Sigmoid colon (tissue), 7 donors: ENCODE measurements around the gene LRCH2. TPM values are rescaled to one million over a fixed set of nuclear protein-coding genes. Genes with fewer than 3 reads are reported as not detected.

Source experiments
- DNase-seq: peaks from one replicate; pipeline ENCODE4 v3.0.0-alpha.2; 2019
- H3K27ac ChIP-seq, 4 donors: fragments of 200-600 bp; sonication (generic); one replicate each; pipeline ENCODE4 v1.5.1; 2016 to 2019; ENCODE audit warnings: mild to moderate bottlenecking in 1 of 4
- H3K27me3 ChIP-seq, 3 donors: fragments of 200-600 bp; sonication (generic); one replicate each; pipeline ENCODE4 v1.5.1; 2019; ENCODE audit warnings: mild to moderate bottlenecking in 1 of 3
- H3K36me3 ChIP-seq, 4 donors: fragments of 200-600 bp; sonication (generic); one replicate each; pipeline ENCODE4 v1.5.1; 2016 to 2019
- H3K4me1 ChIP-seq, 4 donors: fragments of 200-600 bp; sonication (generic); one replicate each; pipeline ENCODE4 v1.5.1; 2017 to 2019
- H3K4me3 ChIP-seq, 4 donors: fragments of 200-600 bp; sonication (generic); one replicate each; pipeline ENCODE4 v1.5.1; 2017 to 2019; ENCODE audit warnings: mild to moderate bottlenecking in 2 of 4, moderate library complexity in 1 of 4
- H3K9me3 ChIP-seq, 4 donors: fragments of 200-600 bp in 3 of 4; sonication (generic) in 3 of 4; one replicate each; pipeline versions ENCODE4 v1.5.1 to v1.6.1; 2013 to 2019
- CTCF ChIP-seq, 4 experiments: fragments of 450-650 bp in 3 of 4; fragments of 200-600 bp in 1 of 4; IDR thresholded peaks; one replicate each; pipeline ENCODE4 v1.5.1; 2016 to 2019; ENCODE audit warnings: antibody characterized with exemption in 4 of 4, mild to moderate bottlenecking in 3 of 4, moderate library complexity in 2 of 4
- EP300 ChIP-seq, 4 donors: sonication (generic); formaldehyde crosslinking; IDR thresholded peaks; one replicate each; pipeline ENCODE4 v1.6.1; 2017; ENCODE audit warnings: antibody characterized with exemption in 4 of 4
- POLR2A ChIP-seq, 2 donors: fragments of 450-650 bp; IDR thresholded peaks; one replicate each; pipeline ENCODE4 v1.6.1; 2016; ENCODE audit warnings: antibody characterized with exemption in 2 of 2, mild to moderate bottlenecking in 2 of 2, moderate library complexity in 2 of 2
- POLR2AphosphoS5 ChIP-seq, 4 donors: sonication (generic); formaldehyde crosslinking; IDR thresholded peaks; one replicate each; pipeline ENCODE4 v1.6.1; 2017; ENCODE audit warnings: antibody characterized with exemption in 4 of 4
- WGBS, 2 donors: extraction: QIAGEN DNeasy Blood & Tissue Kit; methylation state at CpG; one replicate each; pipeline ENCODE4 v1.1.7; 2013; 5-methylcytosine and 5-hydroxymethylcytosine counted together
- intact Hi-C: fragments of 100-400 bp; cut with DNase I; formaldehyde crosslinking; loops from one replicate; pipeline ENCODE4 v1.15.1; 2023
- polyA plus RNA-seq, 3 donors: library from polyadenylated mRNA; stranded (reverse); fragments of 200-250 nt; gene quantifications; one replicate each; pipeline ENCODE4 v1.2.3, GENCODE V29; 2013
- total RNA-seq, 4 donors: library from RNA; depleted of rRNA; stranded (reverse); fragments of >200 nt; gene quantifications; one replicate each; pipeline ENCODE4 v1.1.0, GENCODE V29; 2016
- donor health status: healthy with polysubstance abuse.
- donor health status: Bipolar disorder and iron deficiency.
- donor health status: healthy.

Gene LRCH2
- total and polyA plus RNA-seq, 7 donors: 0.23 to 48.2 (median 31.9) TPM

- Histone ChIP-seq H3K27ac (no peak overlapping the region), H3K36me3 (no peaks in the 10 kb centered on the region), H3K27me3 (no peaks in the 10 kb centered on the region), H3K4me3 (no peak overlapping the region), H3K9me3 (no peaks in the 10 kb centered on the region), H3K4me1 (peaks cover 0 to 17% (median 5%) of the 10 kb centered on the region in 4 donors)
- no peak for DNase-seq
- intact Hi-C loops: no loop called here
- 95 to 96% methylated on average over 64 of the region's 64 CpGs for WGBS, 2 donors
- no peak for TF ChIP-seq POLR2A (IDR thresholded peaks at IDR 0.05)
- TF ChIP-seq POLR2AphosphoS5 (IDR thresholded peaks at IDR 0.05): no peak
- no peak for TF ChIP-seq EP300 (IDR thresholded peaks at IDR 0.05)
- TF ChIP-seq CTCF (IDR thresholded peaks at IDR 0.05): no peak
Observed at GRCh38 chrX:115190636-115191489, 43.0 kb downstream of the LRCH2 start.

- peak; percentile 63 for DNase-seq
- H3K36me3 ChIP-seq: no peaks in the 10 kb centered on the region
- intact Hi-C loops: no loop called here
- H3K27me3 ChIP-seq: no peaks in the 10 kb centered on the region
- 94 to 97% methylated on average over 76 of the region's 76 CpGs for WGBS, 2 donors
- H3K4me3 ChIP-seq: no peak overlapping the region
- peaks cover 0 to 11% (median 2%) of the 10 kb centered on the region in 4 donors for H3K4me1 ChIP-seq
- no peaks in the 10 kb centered on the region for H3K9me3 ChIP-seq
- no peak overlapping the region for H3K27ac ChIP-seq
- TF ChIP-seq POLR2AphosphoS5 (IDR thresholded peaks at IDR 0.05) (no peak), EP300 (IDR thresholded peaks at IDR 0.05) (no peak), CTCF (IDR thresholded peaks at IDR 0.05) (no peak), POLR2A (IDR thresholded peaks at IDR 0.05) (no peak)
Observed at GRCh38 chrX:115189646-115190635, 44.0 kb downstream of the LRCH2 start.

- H3K9me3 ChIP-seq: no peaks in the 10 kb centered on the region
- no peak within 1 kb of the TSS for H3K4me3 ChIP-seq
- intact Hi-C loops: no loop called here
- TF ChIP-seq POLR2A (IDR thresholded peaks at IDR 0.05): no peak
- H3K36me3 ChIP-seq: no peaks in the 10 kb centered on the region
- no peak within 1 kb of the TSS for H3K27ac ChIP-seq
- H3K27me3 ChIP-seq: no peaks in the 10 kb centered on the region
- peaks cover 0 to 11% (median 2%) of the 10 kb centered on the region in 4 donors for H3K4me1 ChIP-seq
- 97 to 98% methylated on average over 16 of the region's 16 CpGs for WGBS, 2 donors
- DNase-seq: no peak
Observed at GRCh38 chrX:115189110-115189509, 44.8 kb downstream of the LRCH2 start, which contains the start of gene RBMXL3. Gene RBMXL3, plus strand, starts transcription at chrX:115189410. Its CDS starts 32 bp downstream, at chrX:115189442.

- intact Hi-C loops: no loop called here
- 70 to 88% methylated on average over 2 of the region's 2 CpGs for WGBS, 2 donors
- no peaks in the 10 kb centered on the region for H3K36me3 ChIP-seq
- H3K27ac ChIP-seq: no peak overlapping the region
- no peaks in the 10 kb centered on the region for H3K9me3 ChIP-seq
- DNase-seq: no peak
- no peak overlapping the region for H3K4me3 ChIP-seq
- TF ChIP-seq EP300 (IDR thresholded peaks at IDR 0.05): no peak
- no peak for TF ChIP-seq CTCF (IDR thresholded peaks at IDR 0.05)
- no peak for TF ChIP-seq POLR2AphosphoS5 (IDR thresholded peaks at IDR 0.05)
- TF ChIP-seq POLR2A (IDR thresholded peaks at IDR 0.05): no peak
- H3K4me1 ChIP-seq: peaks cover 0 to 3% (median 0%) of the 10 kb centered on the region in 4 donors
- no peaks in the 10 kb centered on the region for H3K27me3 ChIP-seq
Observed at GRCh38 chrX:115183980-115184379, 49.9 kb downstream of the LRCH2 start.

GRCh38 chrX:115178473-115178872, 55.4 kb downstream of the LRCH2 start:
- H3K9me3 ChIP-seq: no peaks in the 10 kb centered on the region
- H3K27ac ChIP-seq: no peak overlapping the region
- intact Hi-C loops: no loop called here
- 84 to 87% methylated on average over 1 of the region's 1 CpG for WGBS, 2 donors
- no peaks in the 10 kb centered on the region for H3K36me3 ChIP-seq
- TF ChIP-seq POLR2AphosphoS5 (IDR thresholded peaks at IDR 0.05) (no peak), CTCF (IDR thresholded peaks at IDR 0.05) (no peak), POLR2A (IDR thresholded peaks at IDR 0.05) (no peak), EP300 (IDR thresholded peaks at IDR 0.05) (no peak)
- H3K4me1 ChIP-seq: no peaks in the 10 kb centered on the region
- DNase-seq: no peak
- H3K27me3 ChIP-seq: no peaks in the 10 kb centered on the region
- no peak overlapping the region for H3K4me3 ChIP-seq
